Activated T-helper 17 cell treated with anti-CD3 and anti-CD28 coated beads, Interleukin-2, amount 50 U/mL, for 72 hours (primary cell): ENCODE measurements around the gene KIAA0408. TPM values are rescaled to one million over a fixed set of nuclear protein-coding genes. Genes with fewer than 3 reads are reported as not detected.
"Not testable (repeated sequence)": the region's sequence is repeated elsewhere in the genome, so short reads cannot be mapped to it uniquely, and the experiment has no call there.

ENCODE experiments used
- ATAC-seq: fragments of 150-1000 bp; cut with Tn5 transposase; replicated peaks from 2 replicates; pipeline ENCODE4 v1.10.0; 2021; ENCODE audit warnings: mild to moderate bottlenecking, moderate library complexity
- H3K27ac Mint-ChIP-seq: one replicate; pipeline ENCODE4 v1.8.0; 2022; ENCODE audit warnings: mixed read lengths
- H3K27me3 Mint-ChIP-seq: one replicate; pipeline ENCODE4 v1.8.0; 2022; ENCODE audit warnings: mixed read lengths
- H3K36me3 Mint-ChIP-seq: one replicate; pipeline ENCODE4 v1.8.0; 2022; ENCODE audit warnings: low read depth, mild to moderate bottlenecking, mixed read lengths
- H3K4me1 Mint-ChIP-seq: one replicate; pipeline ENCODE4 v1.8.0; 2022; ENCODE audit warnings: mixed read lengths
- H3K4me3 Mint-ChIP-seq: one replicate; pipeline ENCODE4 v1.8.0; 2022; ENCODE audit warnings: mild to moderate bottlenecking, mixed read lengths
- H3K9me3 Mint-ChIP-seq: one replicate; pipeline ENCODE4 v1.8.0; 2022; ENCODE audit warnings: mixed read lengths
- total RNA-seq, 2 donors: library from RNA; stranded (reverse); gene quantifications; one replicate each; pipeline ENCODE4 v1.2.3, GENCODE V29; 2022

Gene KIAA0408
- total RNA-seq, 2 donors from 2014 or later = 10.8 to 13.8 TPM

DNA sequence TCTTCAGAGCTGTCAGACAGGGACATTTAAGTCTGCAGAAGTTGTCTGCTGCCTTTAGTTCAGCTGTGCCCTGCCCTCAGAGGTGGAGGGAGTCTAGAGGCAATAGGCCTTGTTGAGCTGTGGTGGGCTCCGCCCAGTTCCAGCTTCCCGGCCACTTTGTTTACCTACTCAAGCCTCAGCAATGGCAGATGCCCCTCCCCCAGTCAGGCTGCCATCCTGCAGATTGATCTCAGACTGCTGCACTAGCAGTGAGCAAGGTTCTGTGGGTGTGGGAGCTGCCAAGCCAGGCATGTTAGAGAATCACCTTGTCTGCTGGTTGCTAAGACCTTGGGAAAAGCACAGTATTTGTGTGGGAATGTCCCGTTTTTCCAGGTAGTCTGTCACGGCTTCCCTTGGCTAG, 46.1 kb downstream of the KIAA0408 start:
- H3K9me3 Mint-ChIP-seq, H3K27ac Mint-ChIP-seq, H3K4me1 Mint-ChIP-seq, H3K27me3 Mint-ChIP-seq, ATAC-seq, H3K4me3 Mint-ChIP-seq, H3K36me3 Mint-ChIP-seq: not testable (repeated sequence)

DNA sequence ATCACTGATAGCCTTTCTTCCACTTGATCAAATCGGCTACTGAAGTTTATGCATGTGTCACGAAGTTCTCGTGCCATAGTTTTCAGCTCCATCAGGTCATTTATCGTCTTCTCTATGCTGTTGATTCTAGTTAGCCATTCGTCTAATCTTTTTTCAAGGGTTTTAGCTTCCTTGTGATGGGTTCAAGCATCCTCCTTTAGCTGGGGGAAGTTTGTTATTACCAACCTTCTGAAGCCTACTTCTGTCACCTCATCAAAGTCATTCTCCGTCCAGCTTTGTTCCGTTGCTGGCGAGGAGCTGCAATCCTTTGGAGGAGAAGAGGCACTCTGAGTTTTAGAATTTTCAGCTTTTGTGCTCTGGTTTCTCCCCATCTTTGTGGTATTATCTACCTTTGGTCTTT, 47.2 kb downstream of the KIAA0408 start:
- not testable (repeated sequence) for H3K9me3 Mint-ChIP-seq, H3K4me1 Mint-ChIP-seq, H3K36me3 Mint-ChIP-seq, H3K27ac Mint-ChIP-seq, H3K4me3 Mint-ChIP-seq, ATAC-seq, H3K27me3 Mint-ChIP-seq

Other genes starting within 250 kb of the KIAA0408 start
- 10 to 100 TPM; 12.8 TPM for gene RNF146, start 192.5 kb downstream of the KIAA0408 start, total RNA-seq
- 10 to 100 TPM; 34.9 to 67.7 TPM for gene ECHDC1, start 115.8 kb downstream of the KIAA0408 start, total RNA-seq
- gene C6orf58, start 117.8 kb upstream of the KIAA0408 start, total RNA-seq = not detected